Measurements from ENCODE around the gene CSGALNACT2.

The CSGALNACT2 gene

GRCh38 chr10:43190775-43191174 is 52.5 kb downstream of the CSGALNACT2 start:
- no peak for DNase-seq

- no peak for DNase-seq
These were observed 54.6 kb downstream of the CSGALNACT2 start for GRCh38 chr10:43192884-43193283.

GRCh38 chr10:43193496-43194080 is 55.3 kb downstream of the CSGALNACT2 start:
- no peak for DNase-seq

GRCh38 chr10:43194266-43194665 is 56.0 kb downstream of the CSGALNACT2 start:
- DNase-seq: no peak

GRCh38 chr10:43194859-43195258 is 56.6 kb downstream of the CSGALNACT2 start:
- no peak for DNase-seq

- DNase-seq: no peak
These were observed 57.3 kb downstream of the CSGALNACT2 start for GRCh38 chr10:43195557-43195956.

GRCh38 chr10:43196131-43196980 is 58.1 kb downstream of the CSGALNACT2 start:
- DNase-seq: no peak

GRCh38 chr10:43196981-43197833 is 59.0 kb downstream of the CSGALNACT2 start:
- DNase-seq: no peak

GRCh38 chr10:43197834-43198681 is 59.8 kb downstream of the CSGALNACT2 start:
- DNase-seq: no peak

GRCh38 chr10:43198682-43199005 is 60.4 kb downstream of the CSGALNACT2 start:
- DNase-seq: no peak

GRCh38 chr10:43199088-43199683 is 60.9 kb downstream of the CSGALNACT2 start:
- DNase-seq: no peak

GRCh38 chr10:43199684-43200537 is 61.7 kb downstream of the CSGALNACT2 start:
- DNase-seq: no peak

GRCh38 chr10:43200538-43201390 is 62.5 kb downstream of the CSGALNACT2 start:
- no peak for DNase-seq

GRCh38 chr10:43201545-43202131 is 63.4 kb downstream of the CSGALNACT2 start:
- DNase-seq: no peak

- peak; percentile 48 for DNase-seq
These were observed 64.0 kb downstream of the CSGALNACT2 start for GRCh38 chr10:43202224-43202656.

- DNase-seq: peak; percentile 36
These were observed 64.6 kb downstream of the CSGALNACT2 start for GRCh38 chr10:43202657-43203447.

GRCh38 chr10:43203448-43204041 is 65.3 kb downstream of the CSGALNACT2 start:
- DNase-seq: no peak

Measured in activated T-cell treated with anti-CD3 and anti-CD28 coated beads for 4 hours (primary cell).